ENCODE data around the gene TSPAN13.

TSPAN13 gene

DNA sequence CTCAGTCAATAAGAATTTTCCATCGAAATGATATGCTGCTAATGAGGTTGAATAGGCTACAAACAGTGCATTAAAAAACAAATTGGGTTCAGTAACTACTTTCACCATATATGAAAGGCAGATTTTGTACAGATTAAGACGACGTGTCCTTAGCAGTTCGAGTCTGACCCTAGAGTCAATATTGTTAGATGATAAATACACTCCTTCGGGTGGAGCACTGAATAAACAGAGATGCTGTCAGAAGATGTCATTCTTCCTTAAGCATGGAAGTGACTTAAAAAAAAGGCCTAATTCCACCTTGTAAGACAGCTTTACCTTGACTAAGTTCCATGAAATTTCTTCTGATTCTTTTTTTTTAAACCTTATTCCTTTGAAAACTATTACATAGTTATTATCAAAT, 57.0 kb downstream of the TSPAN13 start:
- H3K4me3 ChIP-seq (replicated peaks in 1 of 2; ENCODE audit: low read depth in 2 of 2, low read length in 2 of 2) = no peak overlapping the region
- no peak for DNase-seq (ENCODE audit: low read depth in 2 of 2)
- TF ChIP-seq, protein P1, sequence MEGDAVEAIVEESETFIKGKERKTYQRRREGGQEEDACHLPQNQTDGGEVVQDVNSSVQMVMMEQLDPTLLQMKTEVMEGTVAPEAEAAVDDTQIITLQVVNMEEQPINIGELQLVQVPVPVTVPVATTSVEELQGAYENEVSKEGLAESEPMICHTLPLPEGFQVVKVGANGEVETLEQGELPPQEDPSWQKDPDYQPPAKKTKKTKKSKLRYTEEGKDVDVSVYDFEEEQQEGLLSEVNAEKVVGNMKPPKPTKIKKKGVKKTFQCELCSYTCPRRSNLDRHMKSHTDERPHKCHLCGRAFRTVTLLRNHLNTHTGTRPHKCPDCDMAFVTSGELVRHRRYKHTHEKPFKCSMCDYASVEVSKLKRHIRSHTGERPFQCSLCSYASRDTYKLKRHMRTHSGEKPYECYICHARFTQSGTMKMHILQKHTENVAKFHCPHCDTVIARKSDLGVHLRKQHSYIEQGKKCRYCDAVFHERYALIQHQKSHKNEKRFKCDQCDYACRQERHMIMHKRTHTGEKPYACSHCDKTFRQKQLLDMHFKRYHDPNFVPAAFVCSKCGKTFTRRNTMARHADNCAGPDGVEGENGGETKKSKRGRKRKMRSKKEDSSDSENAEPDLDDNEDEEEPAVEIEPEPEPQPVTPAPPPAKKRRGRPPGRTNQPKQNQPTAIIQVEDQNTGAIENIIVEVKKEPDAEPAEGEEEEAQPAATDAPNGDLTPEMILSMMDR (IDR thresholded peaks at IDR 0.05; ENCODE audit: low read depth, low read length) = no peak

DNA sequence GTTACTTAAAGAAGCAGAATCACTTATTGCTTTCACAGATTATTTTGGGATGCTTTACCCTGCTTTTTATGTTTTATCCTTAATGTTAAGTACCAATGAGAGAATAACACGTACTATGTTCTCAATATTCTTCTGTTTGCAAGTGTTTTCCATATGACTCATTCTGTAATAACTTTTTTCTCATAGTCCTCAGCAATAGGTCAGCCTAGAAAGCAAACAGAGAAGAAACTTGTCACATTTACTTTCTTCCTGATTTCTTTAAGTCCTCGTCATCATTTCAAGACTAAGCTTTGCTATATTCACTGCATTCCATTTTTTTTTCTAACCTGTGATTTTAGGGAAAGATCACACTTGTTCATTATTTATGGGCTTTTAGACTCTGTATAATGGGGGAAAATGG, 58.0 kb downstream of the TSPAN13 start:
- DNase-seq (ENCODE audit: low read depth in 2 of 2) = peak; percentile 10 to 72
- TF ChIP-seq, protein P1 (IDR thresholded peaks at IDR 0.05; ENCODE audit: low read depth, low read length) = no peak
- H3K4me3 ChIP-seq (replicated peaks in 1 of 2; ENCODE audit: low read depth in 2 of 2, low read length in 2 of 2) = no peak overlapping the region

DNA sequence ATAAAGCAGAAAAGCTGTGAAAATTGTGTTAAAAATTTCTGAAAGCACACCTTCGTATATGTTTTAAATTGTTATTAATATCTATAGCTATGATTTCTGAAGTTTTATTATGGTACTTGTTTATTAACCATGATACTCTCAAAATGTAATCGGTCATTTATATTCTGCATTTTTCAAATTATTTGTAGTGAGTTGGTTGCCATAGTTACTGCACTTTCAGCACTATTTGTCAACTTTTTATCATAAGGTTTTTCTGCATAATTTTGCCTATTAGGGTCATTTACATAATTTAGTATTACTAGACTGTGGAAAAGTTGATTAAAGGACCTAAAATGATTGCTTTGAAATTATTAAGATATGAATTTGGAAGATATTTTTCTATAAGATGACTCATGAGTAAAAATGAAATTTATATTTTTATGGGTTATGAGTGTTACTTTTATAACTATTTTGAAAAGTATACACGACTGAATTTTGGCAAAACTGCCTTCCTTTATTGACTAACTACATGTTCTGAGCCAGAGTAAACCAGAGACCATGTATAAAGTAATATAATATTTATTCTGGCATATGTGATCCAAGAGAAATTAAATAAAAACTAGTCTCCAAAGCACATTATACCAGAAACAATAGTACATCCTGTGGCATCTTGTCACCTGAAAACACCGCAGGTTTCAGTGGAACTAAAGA, 59.1 kb downstream of the TSPAN13 start:
- TF ChIP-seq, protein P1 (IDR thresholded peaks at IDR 0.05; ENCODE audit: low read depth, low read length) = no peak
- no peak overlapping the region for H3K4me3 ChIP-seq (replicated peaks in 1 of 2; ENCODE audit: low read depth in 2 of 2, low read length in 2 of 2)
- no peak for DNase-seq (ENCODE audit: low read depth in 2 of 2)

DNA sequence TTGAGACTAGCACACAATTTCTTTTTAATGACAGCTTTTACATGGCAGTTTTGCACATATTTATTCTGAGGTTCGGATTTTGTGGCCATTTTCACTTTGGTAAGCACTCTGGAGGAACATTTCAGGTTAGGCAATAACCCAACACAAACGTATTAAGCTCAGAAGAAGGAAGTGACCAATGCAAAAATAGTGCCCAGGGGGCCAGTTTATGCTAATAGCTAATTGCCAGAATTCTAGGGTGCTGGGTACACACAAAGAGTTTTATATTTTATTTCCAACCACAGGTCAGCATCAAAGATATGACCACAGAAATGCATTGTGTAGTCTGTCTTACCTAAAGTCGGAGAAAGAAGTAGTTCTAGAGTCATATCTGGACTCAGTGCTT, 59.7 kb downstream of the TSPAN13 start:
- peak in 1 of 2 donors; percentile 31 for DNase-seq (ENCODE audit: low read depth in 2 of 2)
- no peak overlapping the region for H3K4me3 ChIP-seq (replicated peaks in 1 of 2; ENCODE audit: low read depth in 2 of 2, low read length in 2 of 2)
- TF ChIP-seq, protein P1 (IDR thresholded peaks at IDR 0.05; ENCODE audit: low read depth, low read length) = no peak

DNA sequence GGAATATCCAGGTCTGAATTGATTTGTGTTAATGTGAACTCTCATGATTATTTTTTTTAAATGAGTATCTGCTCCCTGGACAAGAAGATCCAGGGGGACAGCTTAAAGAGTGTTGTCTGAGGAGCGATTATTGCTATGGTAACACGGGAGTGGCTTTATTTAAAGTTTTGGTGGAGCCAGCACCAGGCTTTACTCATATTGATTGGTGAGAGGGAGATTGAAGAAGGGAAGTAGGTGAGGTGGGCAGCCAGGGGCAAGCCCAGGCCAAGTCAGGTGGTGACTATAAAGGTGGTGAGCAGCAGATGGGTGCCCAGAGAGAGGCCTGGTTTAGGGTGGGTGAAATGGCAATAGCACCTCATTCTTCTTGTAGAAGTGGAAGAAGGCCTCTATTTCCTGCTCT, 61.4 kb downstream of the TSPAN13 start:
- no peak for DNase-seq (ENCODE audit: low read depth in 2 of 2)
- TF ChIP-seq, protein P1 (IDR thresholded peaks at IDR 0.05; ENCODE audit: low read depth, low read length) = no peak

DNA sequence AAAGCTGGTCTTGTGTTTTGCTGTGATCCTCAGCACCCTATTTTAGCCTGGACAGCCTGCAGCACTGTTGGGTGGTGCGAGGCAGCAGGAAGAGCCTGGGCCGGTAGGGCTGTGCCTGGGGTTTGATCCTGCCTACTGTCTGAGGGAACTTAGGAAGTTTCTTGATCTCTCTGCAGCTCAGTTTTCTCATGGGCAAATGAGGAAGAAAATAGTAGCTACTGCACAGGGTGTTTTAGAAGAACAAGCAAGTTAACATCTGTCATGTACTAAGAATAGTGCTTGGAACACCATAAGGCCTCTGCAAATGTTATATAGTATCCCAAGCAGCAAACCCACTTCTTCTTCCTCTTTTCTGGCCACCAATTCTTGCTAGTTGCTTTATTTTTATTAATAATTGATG, 63.3 kb downstream of the TSPAN13 start:
- no peak overlapping the region for H3K4me3 ChIP-seq (replicated peaks in 1 of 2; ENCODE audit: low read depth in 2 of 2, low read length in 2 of 2)
- no peak for DNase-seq (ENCODE audit: low read depth in 2 of 2)
- TF ChIP-seq, protein P1 (IDR thresholded peaks at IDR 0.05; ENCODE audit: low read depth, low read length) = no peak

More for the DNA sequence above, 61.4 kb downstream of the TSPAN13 start:
- H3K4me3 ChIP-seq (replicated peaks in 1 of 2; ENCODE audit: low read depth in 2 of 2, low read length in 2 of 2) = no peak overlapping the region

DNA sequence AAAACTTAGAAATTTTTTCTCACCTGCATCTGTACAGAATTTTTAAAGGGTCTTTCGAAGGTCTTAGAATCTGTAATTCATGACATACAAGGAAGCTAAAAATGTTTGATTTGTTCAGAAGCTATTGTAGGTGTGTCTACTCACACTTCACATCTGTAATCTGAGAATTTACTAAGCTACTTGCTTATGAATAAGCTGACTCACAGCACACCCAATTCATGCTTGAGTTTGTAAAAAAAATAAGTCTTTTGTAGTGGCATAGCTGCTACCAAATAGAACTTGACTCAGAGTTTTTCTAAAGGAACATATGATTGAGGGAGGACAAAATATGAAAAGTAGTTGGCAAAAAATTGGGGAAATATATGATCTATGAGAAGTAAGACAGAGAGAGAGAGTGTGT, 64.0 kb downstream of the TSPAN13 start:
- DNase-seq (ENCODE audit: low read depth in 2 of 2) = peak; percentile 40 to 69
- TF ChIP-seq, protein P1 (IDR thresholded peaks at IDR 0.05; ENCODE audit: low read depth, low read length) = no peak

More for the DNA sequence above, 64.0 kb downstream of the TSPAN13 start:
- H3K4me3 ChIP-seq (replicated peaks in 1 of 2; ENCODE audit: low read depth in 2 of 2, low read length in 2 of 2) = no peak overlapping the region

Data from cardiac fibroblast (primary cell).